ELF-1 (cell line): ENCODE data around the gene THYN1.

Experiments
- DNase-seq: peaks from one replicate; pipeline ENCODE4 v3.0.0-alpha.2; 2016; ENCODE audit warnings: low read depth, low spot score

Gene THYN1

GRCh38 chr11:134223121-134223520, 30.0 kb downstream of the THYN1 start:
- DNase-seq = peak; percentile 26

- DNase-seq = no peak
Measured at GRCh38 chr11:134216816-134217215, 36.3 kb downstream of the THYN1 start.

GRCh38 chr11:134215836-134216235, 37.3 kb downstream of the THYN1 start:
- no peak for DNase-seq

GRCh38 chr11:134207538-134208239, 45.5 kb downstream of the THYN1 start:
- DNase-seq = peak; percentile 41

GRCh38 chr11:134206185-134206584, 47.0 kb downstream of the THYN1 start:
- DNase-seq = no peak

GRCh38 chr11:134205729-134206128, 47.4 kb downstream of the THYN1 start:
- no peak for DNase-seq

- DNase-seq = no peak
Measured at GRCh38 chr11:134202661-134203060, 50.5 kb downstream of the THYN1 start.

GRCh38 chr11:134200688-134201087, 52.5 kb downstream of the THYN1 start:
- DNase-seq = no peak

- no peak for DNase-seq
Measured at GRCh38 chr11:134199531-134199930, 53.6 kb downstream of the THYN1 start.
